ENCODE results near the gene FOS. TPM values are rescaled to one million over a fixed set of nuclear protein-coding genes. Genes with fewer than 3 reads are reported as not detected.

FOS gene
- total and polyA plus RNA-seq, 2 of the 13 experiments (the other 11 are each of a cell fraction or from before 2014, with no cell fraction given), result 15.9 to 24.2 TPM

GRCh38 chr14:75299059-75299458, 20.4 kb downstream of the FOS start (continued):
- TF ChIP-seq PATZ1 (CRISPR knock-in tag; IDR thresholded peaks at IDR 0.05) (peak; percentile 37; the same call in 1 of the 2 replicates), PAF1 (CRISPR knock-in tag; IDR thresholded peaks at IDR 0.05) (no peak), EP300 (IDR thresholded peaks at IDR 0.05; ENCODE audit: low read depth in 2 of 2, low read length in 2 of 2) (0 out of 4 replicates have a peak, but pooled peaks of 1 of the 2 experiments have one; percentile 12), EP300 (CRISPR knock-in tag; IDR thresholded peaks at IDR 0.05; ENCODE audit: borderline replicate concordance) (no peak), CEBPG (CRISPR knock-in tag; IDR thresholded peaks at IDR 0.05) (peak; percentile 90)

GRCh38 chr14:75299576-75299975, 20.9 kb downstream of the FOS start:
- ATAC-seq (no peak), FAIRE-seq (no peak), DNase-seq (ENCODE audit: low spot score) (no peak)
- intact Hi-C loops (cut with micrococcal nuclease; ENCODE audit: unreplicated experiment) (no loop called here), in situ Hi-C loops (cut with HindIII; ENCODE audit: extremely low pct_ligation_motif_present, low pct_unique_long_range_greater_than_20kb) (loop anchor here (5.0 kb wide), 1 partner anchor 167 kb away; no protein-coding TSS in a partner anchor)
- H3K4me1 ChIP-seq (ENCODE audit: insufficient read depth, low read length), result peaks cover 68% of the 10 kb centered on the region
- BruUV-seq (replicated peaks), result no TSS peak
- peaks cover 1 to 6% of the 10 kb centered on the region in 2 experiments; a peak in 2 of 5 replicates for H3K27me3 ChIP-seq (ENCODE audit: control insufficient read depth in 1 of 2, insufficient read depth in 2 of 2, low read length in 2 of 2)
- ChIA-PET POLR2A (interaction anchor here (1.2 kb wide), 1 partner anchor 173 kb away, joined by 3 read pairs; the partner anchor contains the start of gene NEK9), CTCF (ENCODE audit: low intra/inter-chr PET ratio, low total read pairs) (no interaction called here)
- no peaks in the 10 kb centered on the region for H3K36me3 ChIP-seq (replicated peaks in 1 of 2; ENCODE audit: control insufficient read depth in 1 of 2, insufficient read depth in 2 of 2, low read length in 2 of 2)
- H2AFZ ChIP-seq (ENCODE audit: low read length), result no peak overlapping the region
- H3K79me2 ChIP-seq (ENCODE audit: insufficient read depth, low read length), result no peaks in the 10 kb centered on the region
- H3K9ac ChIP-seq (ENCODE audit: insufficient read depth, low read depth, low read length), result no peak overlapping the region
- H4K20me1 ChIP-seq (ENCODE audit: insufficient read depth, low read length), result no peaks in the 10 kb centered on the region
- no peak overlapping the region for H3K4me3 ChIP-seq (replicated peaks in 1 of 3; ENCODE audit: insufficient read depth in 1 of 3, low read depth in 2 of 3, low read length in 3 of 3)
- H3K27ac ChIP-seq (ENCODE audit: extremely low read length, insufficient read depth, low read length), result no peak overlapping the region
- no peaks in the 10 kb centered on the region for H3K9me3 ChIP-seq (ENCODE audit: low read length)
- no peak overlapping the region for H3K4me2 ChIP-seq (ENCODE audit: low read depth, low read length)
- WGBS (ENCODE audit: low lambda C conversion rate), result 2% methylated on average over 1 of the region's 1 CpG
- TF ChIP-seq KIAA2018 (CRISPR knock-in tag; IDR thresholded peaks at IDR 0.05; ENCODE audit: borderline replicate concordance) (no peak), IRX3 (CRISPR knock-in tag; IDR thresholded peaks at IDR 0.05; ENCODE audit: borderline replicate concordance, low read depth) (no peak), ZMAT5 (CRISPR knock-in tag; IDR thresholded peaks at IDR 0.05; ENCODE audit: borderline replicate concordance, low read depth) (no peak), TOE1 (CRISPR knock-in tag; IDR thresholded peaks at IDR 0.05) (no peak), RXRB (CRISPR knock-in tag; IDR thresholded peaks at IDR 0.05; ENCODE audit: borderline replicate concordance) (no peak), SCMH1 (CRISPR knock-in tag; IDR thresholded peaks at IDR 0.05; ENCODE audit: borderline replicate concordance) (no peak), PAWR (CRISPR knock-in tag; IDR thresholded peaks at IDR 0.05; ENCODE audit: borderline replicate concordance) (no peak), BHLHE40 (IDR thresholded peaks at IDR 0.05; ENCODE audit: low read length) (no peak), PHF21A (CRISPR knock-in tag; IDR thresholded peaks at IDR 0.05) (no peak)
